ENCODE results near the gene SLC6A19. TPM values are rescaled to one million over a fixed set of nuclear protein-coding genes. Genes with fewer than 3 reads are reported as not detected.

SLC6A19 gene
- total and polyA plus RNA-seq, 8 donors, result 0.13 to 5.5 (median 0.43) TPM; not detected in 3

- no peak overlapping the region for H3K27ac ChIP-seq
- H3K4me3 ChIP-seq, result no peak overlapping the region
- intact Hi-C loops (cut with DNase I; ENCODE audit: low total_unique reads), result no loop called here
- peaks cover 0 to 10% (median 0%) of the 10 kb centered on the region in 3 donors for H3K27me3 ChIP-seq
- DNase-seq, result no peak
- no peaks in the 10 kb centered on the region for H3K4me1 ChIP-seq
- 73 to 90% (median 86%) methylated on average over 17 to 23 of the region's 23 CpGs for WGBS, 5 donors
- H3K9me3 ChIP-seq, result peaks cover 0 to 9% (median 2%) of the 10 kb centered on the region in 4 donors
- TF ChIP-seq EP300 (IDR thresholded peaks at IDR 0.05) (no peak), CTCF (IDR thresholded peaks at IDR 0.05) (no peak), POLR2A (IDR thresholded peaks at IDR 0.05) (no peak), POLR2AphosphoS5 (IDR thresholded peaks at IDR 0.05) (no peak)
- no peaks in the 10 kb centered on the region for H3K36me3 ChIP-seq
Measured at GRCh38 chr5:1256776-1257175, 55.4 kb downstream of the SLC6A19 start.

GRCh38 chr5:1257363-1257762, 56.0 kb downstream of the SLC6A19 start:
- no peak for DNase-seq
- peaks cover 0 to 4% (median 0%) of the 10 kb centered on the region in 3 donors for H3K27me3 ChIP-seq

GRCh38 chr5:1257841-1258240, 56.4 kb downstream of the SLC6A19 start:
- no peak for TF ChIP-seq POLR2AphosphoS5 (IDR thresholded peaks at IDR 0.05)
- TF ChIP-seq CTCF (IDR thresholded peaks at IDR 0.05), result no peak
- no peak for TF ChIP-seq EP300 (IDR thresholded peaks at IDR 0.05)
- TF ChIP-seq POLR2A (IDR thresholded peaks at IDR 0.05), result no peak
- Histone ChIP-seq H3K4me3 (no peak overlapping the region), H3K4me1 (no peaks in the 10 kb centered on the region), H3K27me3 (no peaks in the 10 kb centered on the region), H3K9me3 (peaks cover 0 to 20% (median 8%) of the 10 kb centered on the region in 4 donors), H3K27ac (no peak overlapping the region), H3K36me3 (no peaks in the 10 kb centered on the region)
- intact Hi-C loops (cut with DNase I; ENCODE audit: low total_unique reads), result no loop called here
- 68 to 83% (median 76%) methylated on average over 9 to 13 of the region's 13 CpGs for WGBS, 5 donors
- DNase-seq, result peak in 1 of 2 donors; percentile 43

More at GRCh38 chr5:1257363-1257762, 56.0 kb downstream of the SLC6A19 start:
- H3K36me3 ChIP-seq, result no peaks in the 10 kb centered on the region
- TF ChIP-seq EP300 (IDR thresholded peaks at IDR 0.05) (no peak), POLR2AphosphoS5 (IDR thresholded peaks at IDR 0.05) (no peak), POLR2A (IDR thresholded peaks at IDR 0.05) (no peak), CTCF (IDR thresholded peaks at IDR 0.05) (no peak)
- no peak overlapping the region for H3K4me3 ChIP-seq
- H3K4me1 ChIP-seq, result no peaks in the 10 kb centered on the region
- peaks cover 0 to 15% (median 5%) of the 10 kb centered on the region in 4 donors for H3K9me3 ChIP-seq
- intact Hi-C loops (cut with DNase I; ENCODE audit: low total_unique reads), result no loop called here
- H3K27ac ChIP-seq, result no peak overlapping the region
- 83 to 89% (median 84%) methylated on average over 17 of the region's 17 CpGs for WGBS, 5 donors

- intact Hi-C loops (cut with DNase I; ENCODE audit: low total_unique reads), result no loop called here
- no peaks in the 10 kb centered on the region for H3K36me3 ChIP-seq
Measured at GRCh38 chr5:1259806-1260480, 58.5 kb downstream of the SLC6A19 start.

More at GRCh38 chr5:1259806-1260480, 58.5 kb downstream of the SLC6A19 start:
- 91 to 98% (median 94%) methylated on average over 23 of the region's 23 CpGs for WGBS, 5 donors
- H3K4me3 ChIP-seq, result no peak overlapping the region
- no peak overlapping the region for H3K27ac ChIP-seq
- H3K4me1 ChIP-seq, result no peaks in the 10 kb centered on the region
- no peak for TF ChIP-seq POLR2AphosphoS5 (IDR thresholded peaks at IDR 0.05)
- no peak for TF ChIP-seq EP300 (IDR thresholded peaks at IDR 0.05)
- TF ChIP-seq POLR2A (IDR thresholded peaks at IDR 0.05), result no peak
- TF ChIP-seq CTCF (IDR thresholded peaks at IDR 0.05), result no peak
- H3K9me3 ChIP-seq, result peaks cover 0 to 23% (median 13%) of the 10 kb centered on the region in 4 donors
- no peak for DNase-seq
- no peaks in the 10 kb centered on the region for H3K27me3 ChIP-seq

All from stomach (tissue), 9 donors.